Measurements from ENCODE around the gene CNTNAP1.

Gene CNTNAP1

GRCh38 chr17:42704490-42704836, 22.1 kb downstream of the CNTNAP1 start:
- no peak overlapping the region for H3K4me3 ChIP-seq (replicated peaks; ENCODE audit: low read depth, low read length)
- DNase-seq (ENCODE audit: low read depth): no peak
- TF ChIP-seq CTCF (IDR thresholded peaks at IDR 0.05; ENCODE audit: low read length, missing control alignments): no peak

GRCh38 chr17:42704837-42705494, 22.6 kb downstream of the CNTNAP1 start:
- DNase-seq (ENCODE audit: low read depth): no peak
- no peak for TF ChIP-seq CTCF (IDR thresholded peaks at IDR 0.05; ENCODE audit: low read length, missing control alignments)

GRCh38 chr17:42706732-42707131, 24.4 kb downstream of the CNTNAP1 start:
- no peak for TF ChIP-seq CTCF (IDR thresholded peaks at IDR 0.05; ENCODE audit: low read length, missing control alignments)
- no peak for DNase-seq (ENCODE audit: low read depth)
- H3K4me3 ChIP-seq (replicated peaks; ENCODE audit: low read depth, low read length): no peak overlapping the region

More at GRCh38 chr17:42704837-42705494, 22.6 kb downstream of the CNTNAP1 start:
- H3K4me3 ChIP-seq (replicated peaks; ENCODE audit: low read depth, low read length): no peak overlapping the region

- no peak overlapping the region for H3K4me3 ChIP-seq (replicated peaks; ENCODE audit: low read depth, low read length)
- DNase-seq (ENCODE audit: low read depth): no peak
- no peak for TF ChIP-seq CTCF (IDR thresholded peaks at IDR 0.05; ENCODE audit: low read length, missing control alignments)
Observed at GRCh38 chr17:42708588-42708987, 26.3 kb downstream of the CNTNAP1 start.

- no peak overlapping the region for H3K4me3 ChIP-seq (replicated peaks; ENCODE audit: low read depth, low read length)
- DNase-seq (ENCODE audit: low read depth): peak; percentile 8
- no peak for TF ChIP-seq CTCF (IDR thresholded peaks at IDR 0.05; ENCODE audit: low read length, missing control alignments)
Observed at GRCh38 chr17:42709561-42709960, 27.2 kb downstream of the CNTNAP1 start.

- DNase-seq (ENCODE audit: low read depth): peak; percentile 87
- peak; percentile 69 for TF ChIP-seq CTCF (IDR thresholded peaks at IDR 0.05; ENCODE audit: low read length, missing control alignments)
Observed at GRCh38 chr17:42720996-42721583, 38.8 kb downstream of the CNTNAP1 start.

DNA sequence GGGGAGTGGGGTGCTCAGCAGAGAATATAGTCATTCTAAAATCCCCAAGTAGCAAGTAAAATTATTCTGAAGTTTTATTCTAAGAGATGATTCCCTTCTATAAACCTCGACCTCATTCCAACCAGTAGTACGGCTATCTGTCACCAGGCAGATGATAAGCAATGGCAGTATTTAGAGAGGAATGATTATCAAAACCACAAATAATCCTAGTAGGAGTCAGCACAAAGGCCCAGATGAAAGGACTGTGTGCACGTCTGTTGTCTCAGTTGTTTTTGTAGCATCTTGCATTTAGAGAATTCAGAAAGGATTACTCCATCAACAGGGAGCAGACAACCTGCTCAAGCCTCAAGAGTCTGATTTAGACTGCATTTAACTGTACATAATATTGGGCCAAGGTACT, 41.3 kb downstream of the CNTNAP1 start:
- no peak for TF ChIP-seq CTCF (IDR thresholded peaks at IDR 0.05; ENCODE audit: low read length, missing control alignments)
- no peak overlapping the region for H3K4me3 ChIP-seq (replicated peaks; ENCODE audit: low read depth, low read length)
- no peak for DNase-seq (ENCODE audit: low read depth)

More at GRCh38 chr17:42720996-42721583, 38.8 kb downstream of the CNTNAP1 start:
- no peak overlapping the region for H3K4me3 ChIP-seq (replicated peaks; ENCODE audit: low read depth, low read length)

All from fibroblast of pulmonary artery (primary cell).